HEK293 (cell line): Measurements from ENCODE around the gene HSDL2.

Experiments used
- CTCF ChIA-PET: fragments of 350-600 bp; formaldehyde crosslinking; extraction: SDS; loops from one replicate; lab custom pipeline; 2021; ENCODE audit warnings: antibody characterized with exemption; lab: Yijun Ruan, JAX
- POLR2A ChIA-PET: fragments of 300-600 bp; formaldehyde crosslinking; extraction: SDS; loops from one replicate; lab custom pipeline; 2020; ENCODE audit warnings: antibody characterized with exemption, inconsistent platforms; lab: Yijun Ruan, JAX
- H3K27ac ChIP-seq: fragments of 200-500 bp; sonication (Bioruptor generic); 2 replicates; pipeline ENCODE4 v1.5.1; 2014; ENCODE audit warnings: low read depth, low read length, control low read depth, inconsistent platforms; ENCODE audit errors: extremely low read depth
- H3K36me3 ChIP-seq, 2 experiments: fragments of 200-500 bp in 1 of 2; sonication (Bioruptor generic) in 1 of 2; 1 replicate in 1 of 2; 2 replicates in 1 of 2; pipeline ENCODE4 v1.5.1; 2014 to 2017; ENCODE audit warnings: inconsistent platforms in 2 of 2, low read length in 2 of 2; ENCODE audit not compliant: control insufficient read depth in 2 of 2, insufficient read depth in 1 of 2
- H3K4me1 ChIP-seq: fragments of 200-500 bp; sonication (Bioruptor generic); 2 replicates; pipeline ENCODE4 v1.5.1; 2014; ENCODE audit warnings: mild to moderate bottlenecking, low read length, inconsistent platforms; ENCODE audit not compliant: control insufficient read depth, insufficient read depth
- H3K4me3 ChIP-seq: 2 replicates; pipeline ENCODE4 v1.5.1; 2011; ENCODE audit warnings: low read depth, mild to moderate bottlenecking, control low read depth, low read length, moderate library complexity
- H3K9me3 ChIP-seq: fragments of 200-500 bp; sonication (Bioruptor generic); 2 replicates; pipeline ENCODE4 v1.5.1; 2014; ENCODE audit warnings: low read depth, low read length, inconsistent platforms; ENCODE audit not compliant: control insufficient read depth, insufficient read depth
- EGR2 ChIP-seq: fragments of 450-650 bp; formaldehyde crosslinking; IDR thresholded peaks from 2 replicates; pipeline ENCODE4 v1.5.1; 2016; ENCODE audit warnings: low read depth, missing biosample characterization, missing genetic modification characterization
- KLF8 ChIP-seq: fragments of 450-650 bp; formaldehyde crosslinking; IDR thresholded peaks from 2 replicates; pipeline ENCODE4 v1.5.1; 2016; ENCODE audit warnings: missing biosample characterization, missing genetic modification characterization
- PRDM4 ChIP-seq: fragments of 450-650 bp; formaldehyde crosslinking; IDR thresholded peaks from 2 replicates; pipeline ENCODE4 v1.5.1; 2017; ENCODE audit warnings: missing biosample characterization, missing genetic modification characterization
- SP2 ChIP-seq: fragments of 450-650 bp; formaldehyde crosslinking; IDR thresholded peaks from 2 replicates; pipeline ENCODE4 v1.5.1; 2016; ENCODE audit warnings: missing biosample characterization, missing genetic modification characterization
- ZBTB17 ChIP-seq: fragments of 450-650 bp; formaldehyde crosslinking; IDR thresholded peaks from 2 replicates; pipeline ENCODE4 v1.5.1; 2016; ENCODE audit warnings: missing biosample characterization, missing genetic modification characterization
- ZBTB20 ChIP-seq: fragments of 450-650 bp; formaldehyde crosslinking; IDR thresholded peaks from 2 replicates; pipeline ENCODE4 v1.5.1; 2016; ENCODE audit warnings: missing biosample characterization, missing genetic modification characterization
- ZFHX2 ChIP-seq: fragments of 450-650 bp; formaldehyde crosslinking; conservative IDR thresholded peaks from 2 replicates; pipeline ENCODE4 v1.5.1; 2016; ENCODE audit warnings: missing biosample characterization, missing genetic modification characterization
- ZNF10 ChIP-seq: fragments of 450-650 bp; formaldehyde crosslinking; IDR thresholded peaks from 2 replicates; pipeline ENCODE4 v1.5.1; 2017; ENCODE audit warnings: missing biosample characterization, missing genetic modification characterization
- ZNF121 ChIP-seq: fragments of 450-650 bp; formaldehyde crosslinking; IDR thresholded peaks from 2 replicates; pipeline ENCODE4 v1.5.1; 2016; ENCODE audit warnings: missing biosample characterization, missing genetic modification characterization
- ZNF132 ChIP-seq: fragments of 450-650 bp; formaldehyde crosslinking; IDR thresholded peaks from 2 replicates; pipeline ENCODE4 v1.5.1; 2017; ENCODE audit warnings: missing biosample characterization, missing genetic modification characterization, borderline replicate concordance
- ZNF155 ChIP-seq: fragments of 450-650 bp; formaldehyde crosslinking; IDR thresholded peaks from 2 replicates; pipeline ENCODE4 v1.5.1; 2016; ENCODE audit warnings: missing biosample characterization, missing genetic modification characterization
- ZNF335 ChIP-seq: fragments of 450-650 bp; formaldehyde crosslinking; conservative IDR thresholded peaks from 2 replicates; pipeline ENCODE4 v1.5.1; 2016; ENCODE audit warnings: missing biosample characterization, missing genetic modification characterization
- ZNF394 ChIP-seq: fragments of 450-650 bp; formaldehyde crosslinking; IDR thresholded peaks from 2 replicates; pipeline ENCODE4 v1.5.1; 2016; ENCODE audit warnings: missing biosample characterization, missing genetic modification characterization, mild to moderate bottlenecking, moderate library complexity, borderline replicate concordance
- ZNF449 ChIP-seq: fragments of 450-650 bp; formaldehyde crosslinking; IDR thresholded peaks from 2 replicates; pipeline ENCODE4 v1.5.1; 2017; ENCODE audit warnings: missing biosample characterization, mild to moderate bottlenecking, missing genetic modification characterization, moderate library complexity
- ZNF560 ChIP-seq: fragments of 450-650 bp; formaldehyde crosslinking; IDR thresholded peaks from 2 replicates; pipeline ENCODE4 v1.5.1; 2017; ENCODE audit warnings: missing biosample characterization, missing genetic modification characterization, borderline replicate concordance
- ZNF600 ChIP-seq: fragments of 450-650 bp; formaldehyde crosslinking; IDR thresholded peaks from 2 replicates; pipeline ENCODE4 v1.5.1; 2016; ENCODE audit warnings: missing biosample characterization, missing genetic modification characterization
- ZNF701 ChIP-seq: fragments of 450-650 bp; formaldehyde crosslinking; IDR thresholded peaks from 2 replicates; pipeline ENCODE4 v1.5.1; 2016; ENCODE audit warnings: missing biosample characterization, missing genetic modification characterization
- ZSCAN23 ChIP-seq: fragments of 450-650 bp; formaldehyde crosslinking; IDR thresholded peaks from 2 replicates; pipeline ENCODE4 v1.5.1; 2016; ENCODE audit warnings: missing biosample characterization, missing genetic modification characterization

HSDL2 gene

GRCh38 chr9:112375361-112375760 is 4.5 kb upstream of the HSDL2 start:
- ChIA-PET CTCF (no interaction called here), POLR2A (no interaction called here)
- TF ChIP-seq ZNF132, result no peak
- TF ChIP-seq ZNF701 (tag by site-specific recombination), result no peak
- Histone ChIP-seq H3K36me3 (no peaks in the 10 kb centered on the region), H3K27ac (no peak overlapping the region), H3K4me3 (no peak overlapping the region), H3K4me1 (no peaks in the 10 kb centered on the region), H3K9me3 (no peaks in the 10 kb centered on the region)

GRCh38 chr9:112377087-112377486 is 2.8 kb upstream of the HSDL2 start:
- H3K36me3 ChIP-seq, result no peaks in the 10 kb centered on the region
- no peaks in the 10 kb centered on the region for H3K9me3 ChIP-seq
- ChIA-PET CTCF (interaction anchor here (5.0 kb wide), 1 partner anchor 16 kb away, joined by 25 read pairs; no protein-coding TSS in a partner anchor), POLR2A (interaction anchor here (3.3 kb wide), 1 partner anchor 10 kb away, joined by 12 read pairs; no protein-coding TSS in a partner anchor)
- H3K27ac ChIP-seq, result no peak overlapping the region
- TF ChIP-seq ZNF155, result no peak
- TF ChIP-seq ZNF121, result peak; percentile 70
- TF ChIP-seq, all 188 proteins: peak for 1
- H3K4me1 ChIP-seq, result no peaks in the 10 kb centered on the region
- no peak overlapping the region for H3K4me3 ChIP-seq

DNA sequence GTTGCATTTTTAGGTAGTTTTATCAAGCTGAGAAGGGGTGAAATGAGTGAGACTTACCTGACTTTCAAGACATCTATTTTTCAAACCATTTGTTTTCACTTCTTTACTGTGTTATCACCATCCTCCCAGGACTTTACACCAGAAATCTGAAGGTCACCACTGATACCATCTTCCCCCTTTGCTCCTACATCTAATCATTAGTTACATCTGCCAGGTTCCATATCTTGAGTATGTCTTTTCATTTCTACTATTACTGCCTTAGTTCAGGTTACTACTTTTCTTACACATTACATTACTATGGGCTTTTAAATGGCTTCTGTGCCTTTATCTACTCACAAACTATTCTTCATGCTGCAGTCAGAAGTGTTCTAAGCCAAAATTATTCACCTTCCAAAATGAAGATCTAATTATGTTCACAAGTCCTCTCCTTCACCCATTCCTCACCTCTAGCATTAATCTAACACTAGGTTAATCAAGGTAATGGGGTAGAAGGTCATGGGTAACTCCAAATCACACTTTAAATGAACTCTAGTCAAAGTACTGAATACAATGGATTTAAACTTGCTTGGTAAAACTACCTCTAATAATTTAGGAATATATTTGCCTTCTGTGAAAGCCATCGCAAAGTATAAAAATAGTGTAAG is 2.1 kb upstream of the HSDL2 start:
- POLR2A ChIA-PET, result interaction anchor here (3.3 kb wide), 1 partner anchor 11 kb away, joined by 12 read pairs; no protein-coding TSS in a partner anchor
- CTCF ChIA-PET, result interaction anchor here (0.7 to 5.0 kb wide), 2 partner anchors 16 to 444 kb away, joined by 3 to 25 read pairs; no protein-coding TSS in a partner anchor
- no peaks in the 10 kb centered on the region for H3K4me1 ChIP-seq
- no peaks in the 10 kb centered on the region for H3K9me3 ChIP-seq
- no peak overlapping the region for H3K27ac ChIP-seq
- peak overlapping the region; percentile 78 for H3K4me3 ChIP-seq
- no peaks in the 10 kb centered on the region for H3K36me3 ChIP-seq
- TF ChIP-seq PRDM4 (tag by site-specific recombination) (no peak), ZBTB17 (tag by site-specific recombination) (peak; percentile 54; the same call in 1 of the 2 replicates)
- TF ChIP-seq, all 188 proteins: peak for 1

GRCh38 chr9:112378328-112379176 is 1.4 kb upstream of the HSDL2 start:
- H3K36me3 ChIP-seq, result no peaks in the 10 kb centered on the region
- CTCF ChIA-PET, result interaction anchor here (0.7 to 5.0 kb wide), 4 partner anchors 10 to 445 kb away, joined by 3 to 25 read pairs (median 7); no protein-coding TSS in a partner anchor
- H3K4me3 ChIP-seq, result peak overlapping the region; percentile 78
- H3K9me3 ChIP-seq, result no peaks in the 10 kb centered on the region
- TF ChIP-seq EGR2 (tag by site-specific recombination), result peak; percentile 66
- 0 out of 2 replicates have a peak, but pooled peaks have one; percentile 8 for TF ChIP-seq ZNF600
- TF ChIP-seq ZFHX2 (tag by site-specific recombination), result peak; percentile 76
- peak; percentile 14 for TF ChIP-seq ZNF335 (tag by site-specific recombination)
- TF ChIP-seq ZNF449 (tag by site-specific recombination), result peak; percentile 34; the same call in 1 of the 2 replicates
- TF ChIP-seq SP2 (tag by site-specific recombination), result peak; percentile 55
- no peak for TF ChIP-seq ZNF560 (tag by site-specific recombination)
- TF ChIP-seq PRDM4 (tag by site-specific recombination), result no peak
- TF ChIP-seq ZSCAN23 (tag by site-specific recombination), result no peak
- TF ChIP-seq ZBTB20, result 0 out of 2 replicates have a peak, but pooled peaks have one; percentile 11
- no peak for TF ChIP-seq ZNF10 (tag by site-specific recombination)
- TF ChIP-seq ZNF394, result peak; percentile 97
- TF ChIP-seq KLF8, result peak; percentile 46; the same call in 1 of the 2 replicates
- TF ChIP-seq, all 188 proteins: peak for 9
- POLR2A ChIA-PET, result interaction anchor here (0.6 to 3.3 kb wide), 21 partner anchors 9 to 747 kb away, joined by 3 to 27 read pairs (median 4); partner anchors contain the start of genes DNAJC25, INIP, KIAA1958 and PTBP3
- Histone ChIP-seq H3K4me1 (no peaks in the 10 kb centered on the region), H3K27ac (peak overlapping the region; percentile 95)
